HG02870 (cell line): ENCODE results near the gene AP3M1.

Experiments
- ATAC-seq: cut with Tn5 transposase; IDR thresholded peaks from one replicate; pipeline ENCODE4 v1.9.1; 2021; ENCODE audit warnings: mild to moderate bottlenecking, moderate library complexity; ENCODE audit not compliant: unreplicated experiment

AP3M1 gene

GRCh38 chr10:74081941-74082718 is 68.5 kb downstream of the AP3M1 start:
- ATAC-seq = no peak

GRCh38 chr10:74081192-74081803 is 69.3 kb downstream of the AP3M1 start:
- no peak for ATAC-seq

GRCh38 chr10:74079936-74080590 is 70.6 kb downstream of the AP3M1 start:
- ATAC-seq = no peak

GRCh38 chr10:74079028-74079935 is 71.3 kb downstream of the AP3M1 start:
- no peak for ATAC-seq

GRCh38 chr10:74078037-74078436 is 72.6 kb downstream of the AP3M1 start:
- peak; percentile 63 for ATAC-seq

- ATAC-seq = no peak
Measured at GRCh38 chr10:74077416-74077815, 73.2 kb downstream of the AP3M1 start.

GRCh38 chr10:74076961-74077360 is 73.7 kb downstream of the AP3M1 start:
- ATAC-seq = no peak

- ATAC-seq = no peak
Measured at GRCh38 chr10:74075906-74076305, 74.7 kb downstream of the AP3M1 start.

GRCh38 chr10:74072503-74072902 is 78.1 kb downstream of the AP3M1 start:
- ATAC-seq = no peak

- ATAC-seq = no peak
Measured at GRCh38 chr10:74071157-74071556, 79.5 kb downstream of the AP3M1 start.
